Hematopoietic multipotent progenitor cell treated with erythropoietin and hydrocortisone succinate and interleukin-3 and kit ligand, for 17 days (in vitro differentiated cells): ENCODE results near the gene TRAPPC1.

Source experiments
- DNase-seq: peaks from one replicate; pipeline ENCODE4 v3.0.0-alpha.2; 2015; ENCODE audit warnings: low spot score

The TRAPPC1 gene

DNA sequence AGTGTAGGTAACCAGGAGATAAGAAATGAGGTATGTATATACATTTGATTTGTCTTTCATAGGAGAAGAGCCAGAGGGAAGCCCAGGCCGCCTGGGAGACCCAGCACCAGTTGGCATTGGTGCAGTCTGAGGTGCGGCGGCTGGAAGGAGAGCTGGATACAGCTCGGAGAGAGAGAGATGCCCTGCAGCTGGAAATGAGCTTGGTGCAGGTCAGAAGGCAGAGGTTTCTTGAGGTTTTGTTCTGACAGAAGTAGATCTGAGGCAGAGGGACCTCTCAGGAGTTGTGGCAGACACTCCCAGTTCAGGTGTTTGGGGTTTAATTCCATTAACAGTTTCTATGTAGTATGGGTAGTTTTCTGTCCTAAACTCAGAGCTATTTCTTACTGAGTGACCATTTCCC, 8.3 kb upstream of the TRAPPC1 start:
- DNase-seq, result no peak

DNA sequence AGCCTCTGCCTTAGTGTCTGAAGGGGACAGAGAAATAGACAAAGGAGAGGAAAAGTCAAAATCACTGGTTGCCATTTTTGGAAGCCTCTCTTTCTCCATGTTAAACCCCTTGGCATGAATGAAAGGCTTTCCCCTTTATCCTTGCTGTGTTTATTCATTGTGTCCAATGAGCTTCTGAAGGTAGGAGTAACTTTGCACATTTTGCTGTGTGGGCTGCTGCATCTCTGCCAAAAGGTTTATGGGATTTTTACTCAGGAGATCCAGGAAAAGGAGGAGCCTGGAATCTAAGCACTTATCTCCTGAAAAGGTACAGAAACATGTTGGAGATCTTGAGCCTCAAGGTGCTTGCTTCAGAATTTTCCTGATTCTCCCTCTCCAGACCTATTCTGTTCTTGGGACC, 4.1 kb upstream of the TRAPPC1 start:
- no peak for DNase-seq

DNA sequence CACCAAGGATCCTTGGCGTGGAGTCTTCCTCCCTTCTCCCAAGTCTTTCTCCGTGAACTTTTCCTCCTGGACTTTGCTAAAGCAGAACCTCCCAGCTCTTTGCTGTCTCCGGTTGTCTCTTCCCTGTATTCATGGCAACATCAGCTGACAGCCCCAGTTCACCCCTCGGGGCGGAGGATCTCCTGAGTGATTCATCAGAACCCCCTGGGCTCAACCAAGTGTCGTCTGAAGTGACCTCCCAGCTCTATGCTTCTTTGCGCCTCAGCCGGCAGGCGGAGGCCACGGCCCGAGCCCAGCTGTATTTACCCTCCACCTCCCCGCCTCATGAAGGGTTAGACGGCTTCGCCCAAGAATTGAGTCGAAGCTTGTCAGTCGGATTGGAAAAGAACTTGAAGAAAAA, 1.2 kb upstream of the TRAPPC1 start:
- peak; percentile 59 for DNase-seq

DNA sequence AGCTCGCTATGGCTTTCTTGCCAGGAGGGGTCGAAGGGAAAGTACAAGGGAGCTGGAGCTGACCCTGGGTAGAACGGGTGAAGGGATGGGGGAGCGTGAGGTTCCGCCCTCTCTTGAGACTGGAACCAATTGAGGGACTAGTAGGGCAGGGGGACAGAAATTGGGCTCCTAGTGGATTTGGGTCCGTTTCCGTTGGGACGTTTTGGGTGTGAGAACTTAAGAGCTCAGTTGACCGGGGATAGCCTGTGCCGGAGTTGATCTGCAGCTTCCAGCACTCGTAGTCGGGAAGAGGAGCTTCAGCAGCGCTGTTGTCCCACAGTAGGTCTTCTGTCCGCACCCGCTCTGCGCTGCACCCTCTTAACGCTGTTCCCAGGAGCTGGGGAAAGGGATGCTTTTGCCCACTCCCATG, 741 bp upstream of the TRAPPC1 start:
- DNase-seq, result no peak

DNA sequence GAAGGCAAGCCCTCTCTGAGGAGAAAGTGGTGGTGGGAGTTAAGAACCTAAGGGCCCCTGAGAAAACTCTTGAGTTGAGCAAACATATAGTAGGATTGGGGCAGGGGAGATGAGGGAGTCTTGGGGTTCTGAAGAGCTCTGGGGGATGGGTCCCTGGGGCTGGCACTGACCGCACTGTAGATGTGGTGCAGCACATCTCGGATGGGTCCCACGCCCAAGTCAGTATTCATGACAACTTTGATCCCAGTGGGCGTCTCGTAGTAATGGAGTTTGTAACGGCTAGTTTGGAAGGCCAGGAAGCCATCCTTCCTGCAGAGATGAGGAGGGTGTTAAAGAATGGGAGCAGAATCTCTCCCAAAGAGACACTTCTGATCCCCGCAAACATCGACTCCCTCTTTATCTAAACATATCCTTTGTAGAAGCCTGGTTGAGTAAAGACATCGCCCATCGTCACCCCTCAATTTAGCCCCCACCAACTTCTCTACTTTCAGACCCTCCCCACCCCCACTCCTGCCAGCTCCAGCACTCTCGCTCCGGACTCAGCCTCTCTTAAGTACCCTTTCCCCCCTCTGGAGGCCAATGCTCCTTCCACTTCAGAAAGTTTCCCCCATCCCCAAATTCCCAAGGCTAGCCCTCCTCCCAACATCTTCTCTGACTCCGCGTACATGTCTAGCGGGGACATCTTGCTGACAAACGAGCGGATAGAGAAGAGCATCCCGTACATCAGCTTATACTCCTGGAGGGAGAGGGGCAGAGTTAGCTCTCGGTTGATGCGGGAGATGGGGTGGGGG, 710 bp downstream of the TRAPPC1 start:
- no peak for DNase-seq

DNA sequence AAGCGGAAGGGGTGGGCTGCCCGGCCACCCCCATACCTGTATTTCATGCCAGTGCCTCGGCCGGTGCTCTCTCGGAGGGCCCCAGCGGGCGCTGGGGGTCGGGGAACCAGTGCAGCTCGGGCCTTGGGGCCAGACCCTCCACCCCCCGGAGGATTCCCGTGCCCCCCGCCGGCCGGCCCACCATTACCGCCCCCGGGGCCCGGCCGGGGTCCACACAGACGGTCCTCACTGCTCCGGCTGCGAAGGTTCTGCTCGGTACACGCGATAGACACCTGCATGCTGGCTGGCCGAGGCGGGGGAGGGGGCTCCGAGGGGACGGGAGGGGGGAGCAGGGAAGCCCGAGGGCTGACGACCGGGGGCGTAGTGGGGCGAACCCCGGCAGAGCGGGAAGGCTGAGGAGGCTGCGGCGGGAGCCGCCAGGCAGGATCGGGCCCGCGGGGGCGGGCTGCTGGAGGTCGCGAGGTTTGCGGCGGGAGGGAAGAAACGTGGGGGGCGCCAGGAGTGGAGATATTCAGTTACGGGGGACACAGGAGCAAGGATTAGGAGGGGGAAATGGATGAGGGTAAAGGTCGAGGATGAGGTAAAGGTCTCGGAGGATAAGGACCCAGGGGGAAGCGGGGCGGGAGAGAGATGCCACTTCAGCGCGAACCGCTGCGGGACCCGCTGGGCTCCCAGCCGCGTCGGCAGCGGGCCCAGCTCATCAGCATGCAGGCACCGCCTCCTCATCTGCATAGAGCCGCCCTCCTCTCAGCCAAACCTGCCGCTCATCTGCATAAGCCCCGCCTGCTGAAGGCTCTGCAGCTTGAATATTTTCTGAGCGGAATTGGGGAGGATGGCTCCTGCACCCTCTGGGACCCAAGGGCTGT, 2.4 kb downstream of the TRAPPC1 start, which contains the start of gene KCNAB3:
KCNAB3 (minus strand) TSS at position 699 of the 866 bp plus-strand sequence; CDS start at position 278, 421 bp downstream.
- no peak for DNase-seq

DNA sequence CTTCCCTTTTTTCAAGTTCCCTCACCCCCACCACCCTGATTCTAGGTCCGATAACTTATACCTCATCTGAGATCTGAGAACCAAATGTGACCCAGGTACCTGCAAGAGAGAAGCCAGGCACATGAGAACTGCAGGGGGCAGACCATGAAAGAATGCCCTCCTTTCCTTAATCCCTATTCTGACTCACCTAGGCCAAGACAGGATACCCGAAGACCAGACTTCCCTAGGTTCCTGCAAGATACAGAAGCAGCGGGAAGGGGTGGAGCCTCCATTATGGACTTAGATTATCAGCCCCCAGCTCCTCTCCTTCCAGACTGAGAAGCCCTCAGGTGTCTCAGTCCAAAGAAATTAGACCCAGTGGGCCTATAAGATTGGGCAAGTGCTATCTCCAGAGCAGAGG, 4.2 kb downstream of the TRAPPC1 start:
- no peak for DNase-seq

DNA sequence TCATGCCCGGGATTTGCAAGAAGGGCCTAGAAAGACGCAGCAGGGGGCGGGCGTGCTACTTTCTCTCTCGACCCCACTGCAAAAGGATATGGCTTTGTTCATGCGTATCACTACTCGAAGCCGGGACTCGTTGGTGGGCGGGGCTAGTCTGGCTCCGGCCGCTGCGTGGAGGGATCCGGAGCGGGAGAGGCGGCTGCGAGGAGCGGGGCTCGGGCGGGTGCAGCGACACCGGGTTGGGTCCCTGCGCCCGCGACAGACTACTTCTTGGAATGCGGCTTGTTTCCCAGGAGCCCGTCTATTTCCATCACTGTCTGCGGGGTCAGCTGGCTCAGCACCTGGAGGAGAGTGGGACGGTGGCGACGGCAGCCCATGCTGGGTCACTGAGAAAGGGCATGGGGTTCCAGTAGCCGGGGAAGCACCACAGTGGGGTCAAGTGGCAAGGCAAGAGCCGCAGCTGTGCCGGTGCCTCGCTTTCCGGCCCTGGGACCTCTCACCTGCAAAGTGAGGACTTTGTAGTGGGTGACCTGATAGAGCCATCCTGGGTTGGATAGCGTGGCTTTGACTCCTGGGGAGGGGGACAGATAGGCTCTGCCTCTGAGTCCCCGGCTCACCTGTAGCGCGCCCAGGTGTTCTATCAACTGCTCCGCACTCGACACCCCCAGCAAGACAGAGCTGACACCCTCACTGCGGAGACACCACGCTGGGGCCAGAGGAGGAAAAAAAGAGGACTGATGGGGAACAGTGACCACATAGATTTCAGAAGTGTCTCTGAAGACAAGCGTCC, 8.7 kb downstream of the TRAPPC1 start:
- DNase-seq, result peak; percentile 68

DNA sequence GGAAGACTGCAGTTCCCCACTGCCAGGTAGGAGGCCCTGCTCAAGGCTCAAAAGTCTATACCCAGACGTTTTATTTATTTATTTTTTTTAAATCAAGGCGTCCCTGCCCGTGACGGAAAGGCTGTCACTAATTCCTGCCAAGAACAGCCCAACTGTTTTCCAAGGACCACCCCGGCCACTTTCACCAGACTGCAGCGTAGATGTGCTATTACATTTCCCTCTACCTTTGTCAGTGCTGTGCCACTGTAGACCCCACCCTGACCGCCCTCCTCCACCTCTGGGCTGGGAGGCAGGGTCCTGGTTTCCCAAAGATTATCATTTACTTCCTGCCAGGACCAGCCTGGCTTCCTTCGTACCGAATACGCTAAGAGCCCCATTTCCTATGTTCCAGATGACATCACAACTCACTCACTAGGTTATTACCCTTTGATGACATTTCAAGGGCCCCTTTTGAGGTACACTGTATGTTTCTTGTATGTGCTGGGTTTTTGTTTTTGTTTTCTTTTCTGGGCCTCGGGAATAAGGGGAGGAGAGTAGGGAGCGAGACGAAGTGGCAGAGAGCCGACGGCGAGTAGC, 9.4 kb downstream of the TRAPPC1 start:
- DNase-seq, result no peak

DNA sequence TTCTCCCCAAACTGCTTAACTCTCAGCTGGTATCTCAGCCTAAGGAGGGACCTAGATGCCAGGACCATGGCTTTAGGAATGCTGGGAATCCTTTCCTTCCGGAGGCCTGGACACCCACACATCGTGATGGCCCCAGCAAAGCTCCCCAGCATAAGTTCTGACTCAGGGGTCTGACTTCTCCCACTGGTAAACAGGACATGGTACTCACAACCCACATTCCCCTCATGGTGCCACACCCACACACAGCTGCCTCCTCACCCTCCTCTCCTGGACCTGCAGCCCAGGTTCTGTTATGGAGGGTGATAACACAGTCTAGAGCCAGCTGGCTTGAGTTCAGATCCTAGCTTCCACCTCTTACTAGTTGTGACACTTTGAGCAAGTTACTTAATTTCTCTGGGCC, 14.9 kb downstream of the TRAPPC1 start:
- DNase-seq, result peak; percentile 69

DNA sequence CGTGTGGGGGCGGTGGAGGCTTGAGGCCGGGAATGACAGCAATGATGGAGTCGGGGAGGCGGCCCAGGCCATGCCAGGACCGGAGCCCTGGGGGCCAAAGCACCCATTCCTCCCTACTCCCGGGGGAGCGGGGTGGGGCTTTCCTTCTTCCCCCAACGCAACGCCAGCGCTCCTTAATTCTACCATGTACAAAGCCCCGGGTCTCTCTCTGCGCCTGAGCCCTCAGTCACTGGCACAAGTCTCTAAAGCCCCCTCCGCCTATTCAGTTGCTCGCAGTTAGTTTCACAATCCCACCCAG, 15.4 kb downstream of the TRAPPC1 start:
- no peak for DNase-seq

DNA sequence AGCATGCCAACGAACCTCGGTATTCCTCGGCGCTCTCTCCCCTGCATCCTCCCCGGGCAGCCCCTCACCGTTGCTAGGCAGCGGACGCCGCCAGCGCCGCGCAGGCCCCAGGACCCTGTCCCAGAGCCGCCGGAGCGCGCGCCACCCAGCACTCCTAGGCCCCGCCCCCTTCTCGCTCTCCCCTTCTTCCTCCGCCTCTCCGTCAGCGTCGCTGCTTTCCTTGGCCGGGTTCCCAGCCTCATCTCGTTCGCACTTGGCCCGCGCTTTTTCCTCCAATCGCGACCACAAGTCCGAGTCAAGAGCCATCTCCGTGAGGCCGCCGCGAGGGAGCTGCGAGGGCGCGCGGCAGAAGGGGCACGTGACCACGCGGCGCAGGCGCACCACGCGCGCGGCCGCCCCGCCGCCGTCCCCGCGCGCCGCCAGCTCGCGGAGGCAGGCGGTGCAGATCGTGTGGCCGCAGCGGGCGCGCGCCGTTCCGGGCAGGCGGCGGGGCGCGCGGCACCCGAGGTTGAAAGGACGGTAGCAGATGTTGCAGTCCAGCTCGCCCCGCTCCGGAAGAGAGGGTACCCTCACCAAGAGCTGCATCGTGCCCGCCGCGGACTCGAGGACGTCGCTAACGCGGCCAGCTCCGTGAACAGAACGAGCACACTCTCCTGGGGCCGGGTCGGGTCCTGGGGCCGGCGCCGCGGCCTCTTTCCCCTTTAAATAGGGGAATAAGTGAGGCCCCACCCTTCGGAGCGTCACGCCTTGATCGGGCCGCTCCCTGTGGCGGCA, 15.9 kb downstream of the TRAPPC1 start, which contains the start of gene RNF227:
RNF227 (minus strand) TSS at position 679 of the 774 bp plus-strand sequence; CDS start at position 585, 94 bp downstream.
- peak; percentile 93 for DNase-seq

DNA sequence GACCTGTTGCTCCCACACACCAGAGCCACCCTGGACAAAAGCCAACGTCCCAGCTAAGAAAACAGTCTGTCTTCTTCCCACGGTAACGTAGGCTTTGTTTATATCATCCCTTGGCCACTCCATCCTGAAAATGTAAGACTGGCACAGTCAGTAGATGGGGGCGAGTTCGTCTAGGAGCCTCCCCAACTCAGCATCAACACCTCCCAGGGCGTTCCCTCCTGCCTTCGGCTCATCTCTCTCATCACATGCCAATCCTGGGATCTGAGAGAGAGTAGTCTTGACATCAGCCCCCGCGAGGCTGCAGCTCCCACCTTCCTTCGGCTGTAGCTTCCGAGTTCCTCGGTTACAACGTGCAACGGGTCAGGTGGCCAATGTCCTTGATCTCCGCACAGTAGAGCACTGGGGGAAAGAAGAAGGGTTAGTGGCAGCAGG, 16.6 kb downstream of the TRAPPC1 start:
- no peak for DNase-seq

DNA sequence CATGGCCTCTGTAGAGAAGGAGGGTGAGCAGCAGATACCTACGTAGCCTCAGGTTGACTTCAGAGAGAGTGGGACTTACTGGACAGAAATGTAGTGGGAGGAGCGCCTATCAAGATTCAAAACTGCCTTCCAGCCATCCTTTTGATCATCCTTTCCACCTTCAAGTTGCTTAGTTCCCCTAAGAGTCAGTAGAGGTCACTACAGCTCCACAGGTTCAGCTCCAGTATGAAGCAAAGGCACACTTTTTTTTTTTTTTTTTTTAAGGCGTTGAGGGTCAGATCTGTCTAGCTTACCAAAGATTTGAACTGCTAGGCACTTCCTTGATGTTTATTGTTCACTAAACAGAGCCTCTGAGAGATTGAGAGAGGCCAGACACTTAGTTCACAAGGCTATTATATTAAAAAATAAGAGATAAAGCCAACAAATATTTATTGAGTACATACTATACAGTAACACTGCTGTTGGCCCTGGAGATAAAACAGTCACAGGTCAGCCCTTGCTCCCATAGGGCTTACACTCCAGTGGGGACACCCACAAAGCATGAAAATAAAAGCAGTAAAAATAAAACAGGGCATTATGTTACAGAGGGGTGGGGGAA, 18.7 kb downstream of the TRAPPC1 start:
- DNase-seq, result peak; percentile 87

DNA sequence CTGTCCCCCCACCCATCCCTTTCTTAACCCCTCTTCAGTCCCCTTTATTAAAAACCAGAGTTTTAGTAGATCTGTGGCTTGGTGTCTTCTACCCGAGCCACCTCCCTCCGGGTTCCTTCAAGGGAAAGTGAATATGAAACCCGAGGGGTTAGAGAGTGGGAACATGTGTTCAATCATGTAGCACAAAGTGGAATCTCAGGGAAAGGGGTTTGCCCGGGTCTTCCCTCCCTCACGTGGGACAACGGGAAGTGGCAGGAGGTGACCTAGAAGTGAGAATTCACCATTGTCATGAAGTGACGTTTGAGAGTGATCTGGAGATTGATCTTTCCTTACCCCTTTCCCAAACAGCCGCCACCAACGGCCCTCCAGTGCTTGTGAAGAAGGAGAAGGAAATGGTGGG, 20.6 kb downstream of the TRAPPC1 start:
- DNase-seq, result no peak

DNA sequence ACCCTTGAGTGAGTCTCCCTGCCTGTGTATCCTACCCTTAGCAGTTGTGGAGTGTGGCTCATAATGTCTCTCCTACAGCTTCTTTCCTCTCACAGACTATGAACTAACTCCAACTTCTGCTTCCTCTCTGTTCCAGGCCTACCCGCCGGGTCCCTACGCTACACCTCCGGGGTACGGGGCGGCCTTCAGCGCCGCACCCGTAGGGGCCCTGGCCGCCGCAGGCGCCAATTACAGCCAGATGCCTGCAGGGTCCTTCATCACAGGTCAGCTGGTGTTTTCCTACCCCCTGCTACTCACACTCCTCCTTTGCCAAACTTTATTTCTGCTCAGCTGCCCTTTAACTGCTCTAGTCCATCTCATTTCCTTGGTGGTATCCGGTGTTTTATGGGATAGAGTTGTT, 21.0 kb downstream of the TRAPPC1 start:
- DNase-seq, result no peak

DNA sequence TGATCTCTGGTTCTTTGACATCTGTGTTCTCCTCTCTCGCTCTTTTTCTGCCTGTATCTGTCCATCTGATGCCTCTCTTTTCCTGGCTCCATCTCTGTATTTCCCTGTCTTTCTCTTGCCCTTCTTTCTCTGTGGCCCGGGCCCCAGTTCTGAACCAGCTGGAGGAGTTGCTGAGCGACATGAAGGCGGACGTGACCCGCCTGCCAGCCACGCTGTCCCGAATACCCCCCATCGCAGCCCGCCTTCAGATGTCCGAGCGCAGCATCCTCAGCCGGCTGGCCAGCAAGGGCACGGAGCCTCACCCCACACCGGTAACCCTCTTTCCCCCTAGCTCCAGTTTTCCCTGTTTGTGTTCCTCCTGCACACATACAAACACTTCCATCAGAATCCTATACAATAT, 21.5 kb downstream of the TRAPPC1 start:
- DNase-seq, result no peak

DNA sequence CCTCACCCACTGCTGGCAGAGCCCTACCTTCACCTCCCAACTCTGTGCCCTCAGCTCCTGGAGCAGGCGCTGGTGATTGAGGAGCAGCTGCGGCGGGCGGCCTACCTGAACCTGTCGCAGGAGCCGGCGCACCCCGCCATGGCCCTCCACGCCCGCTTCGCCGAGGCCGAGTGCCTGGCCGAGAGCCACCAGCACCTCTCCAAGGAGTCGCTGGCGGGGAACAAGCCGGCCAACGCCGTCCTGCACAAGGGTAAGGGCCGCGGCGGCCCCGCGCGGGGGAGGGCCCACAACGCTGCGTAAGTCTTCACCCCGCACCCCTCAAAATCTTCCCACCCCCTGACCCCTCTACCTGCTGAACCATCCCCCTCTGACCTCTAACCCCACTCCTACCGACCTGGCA, 22.7 kb downstream of the TRAPPC1 start:
- DNase-seq, result no peak

DNA sequence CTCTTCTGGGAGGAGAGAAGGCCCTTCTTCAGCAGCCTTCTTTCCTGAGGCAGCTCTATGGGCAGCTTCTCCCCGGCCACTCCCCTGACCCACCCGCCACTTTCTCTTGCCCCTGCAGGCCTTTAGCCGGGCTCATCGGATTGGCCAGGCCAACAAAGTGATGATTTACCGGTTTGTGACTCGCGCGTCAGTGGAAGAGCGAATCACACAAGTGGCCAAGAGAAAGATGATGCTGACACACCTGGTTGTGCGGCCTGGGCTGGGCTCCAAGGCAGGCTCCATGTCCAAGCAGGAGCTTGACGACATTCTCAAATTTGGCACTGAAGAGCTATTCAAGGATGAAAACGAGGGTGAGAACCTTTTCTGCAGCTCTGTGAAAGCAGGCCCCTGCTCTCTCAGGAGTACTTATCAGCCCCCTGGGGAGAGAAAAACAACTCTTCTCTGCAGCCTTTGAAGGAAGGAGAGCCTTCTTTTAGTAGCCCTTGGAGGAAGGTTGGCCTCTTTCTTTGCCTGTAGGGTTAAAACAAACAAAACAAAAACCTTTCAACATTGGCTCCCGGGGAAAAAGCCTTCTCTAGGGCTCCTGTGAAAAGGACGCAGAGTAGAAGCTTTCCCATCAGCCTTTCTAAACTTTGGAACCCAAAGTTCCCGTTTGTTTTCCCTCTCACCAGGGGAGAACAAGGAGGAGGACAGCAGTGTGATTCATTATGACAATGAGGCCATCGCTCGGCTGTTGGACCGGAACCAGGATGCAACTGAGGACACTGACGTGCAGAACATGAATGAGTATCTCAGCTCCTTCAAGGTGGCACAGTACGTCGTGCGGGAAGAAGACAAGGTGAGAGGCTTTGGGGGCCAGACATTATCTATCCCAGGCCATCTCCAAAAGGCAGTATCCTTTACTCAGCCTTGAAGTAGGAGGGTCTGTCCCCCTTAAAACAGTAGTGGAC, 28.3 kb downstream of the TRAPPC1 start:
- DNase-seq, result no peak

DNA sequence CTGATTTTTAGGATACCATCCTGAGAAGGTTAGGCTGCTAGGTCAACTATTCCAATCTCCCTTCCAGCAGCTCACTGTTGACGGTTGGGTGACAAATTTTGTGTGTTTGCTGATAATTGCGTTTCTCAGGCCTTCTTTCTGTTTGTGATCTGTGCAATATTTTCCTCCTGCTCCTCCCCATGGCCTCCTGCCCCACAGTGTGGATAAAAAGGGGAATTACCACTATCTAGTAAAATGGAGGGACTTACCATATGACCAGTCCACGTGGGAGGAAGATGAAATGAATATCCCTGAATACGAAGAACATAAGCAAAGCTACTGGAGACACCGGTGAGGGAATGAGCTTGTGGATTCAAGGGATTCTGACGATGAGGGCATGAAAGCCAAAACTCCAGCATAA, 34.0 kb downstream of the TRAPPC1 start:
- DNase-seq, result peak; percentile 45
